DMS153 treated with DMSO at 0.1 percent for 48 hours (cell line): Measurements from ENCODE around the gene LAMB2.

Experiments used
- DNase-seq: peaks from one replicate; lab custom pipeline; 2025; ENCODE audit not compliant: unreplicated experiment; lab: John Stamatoyannopoulos, UW

The LAMB2 gene

DNA sequence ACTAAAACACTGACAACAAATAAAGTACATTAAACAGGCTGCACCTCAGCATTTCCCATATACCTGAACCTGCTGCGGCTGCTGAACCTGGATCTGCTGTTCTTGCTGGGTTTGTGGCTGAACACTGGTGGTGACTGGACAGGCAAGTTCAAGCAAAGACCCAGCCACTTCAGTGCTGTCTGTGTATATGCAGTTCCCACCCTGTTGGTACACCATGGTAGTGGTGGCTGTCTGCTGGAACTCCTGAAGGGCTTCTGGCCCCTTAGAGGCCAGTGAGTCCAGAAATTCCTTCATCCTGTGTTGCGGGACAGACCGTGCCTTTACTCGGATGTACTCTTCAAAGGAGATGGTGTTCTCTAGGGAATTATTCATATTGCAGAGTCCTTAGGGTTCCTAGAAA, 56.2 kb downstream of the LAMB2 start:
- no peak for DNase-seq

DNA sequence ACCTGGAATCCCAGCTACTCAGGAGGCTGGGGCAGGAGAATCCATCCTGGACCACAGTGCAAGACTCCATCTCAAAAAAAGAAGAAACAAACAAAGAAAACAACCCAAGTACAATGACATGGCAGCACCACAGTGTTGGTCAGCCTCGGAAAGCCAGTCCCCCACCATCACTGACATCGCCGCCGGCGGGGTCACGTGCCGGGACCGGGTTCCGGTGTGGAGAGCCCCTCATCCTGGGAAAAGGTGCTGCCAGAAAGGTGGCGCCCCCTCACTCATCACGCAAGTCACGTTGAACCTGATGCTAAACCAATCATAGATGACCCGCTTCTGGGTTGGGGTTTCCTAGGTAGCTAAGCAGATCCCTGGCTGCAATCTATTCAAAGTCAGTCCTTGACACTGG, 56.7 kb downstream of the LAMB2 start:
- no peak for DNase-seq
